A673 (cell line): ENCODE results near the gene MAML3. TPM values are rescaled to one million over a fixed set of nuclear protein-coding genes. Genes with fewer than 3 reads are reported as not detected.

ENCODE experiments used
- BruUV-seq: library from RNA; stranded (reverse); fragments of 400-500 nt; replicated peaks from 2 replicates; lab custom pipeline; 2021; lab: Mats Ljungman, UMichigan
- CTCF ChIA-PET: fragments of 300-600 bp; sonication (Branson Sonifier 250); formaldehyde crosslinking; loops from one replicate; lab custom pipeline; 2022; ENCODE audit warnings: antibody characterized with exemption; lab: Charles Lee
- POLR2A ChIA-PET: fragments of 300-600 bp; sonication (Branson Sonifier 250); formaldehyde crosslinking; loops from one replicate; lab custom pipeline; 2022; ENCODE audit warnings: antibody characterized with exemption; ENCODE audit not compliant: low non-redundant PET; lab: Charles Lee
- DNase-seq: peaks from one replicate; pipeline ENCODE4 v3.0.0-alpha.2; 2015; ENCODE audit warnings: low spot score
- H3K27ac ChIP-seq: fragments of 200-600 bp; sonication (generic); 2 replicates; pipeline ENCODE4 v1.5.1; 2016; ENCODE audit warnings: mixed run types, low read depth, mild to moderate bottlenecking, mixed read lengths, antibody characterized with exemption, low read length; ENCODE audit not compliant: poor library complexity, severe bottlenecking
- H3K27me3 ChIP-seq: fragments of 200-600 bp; sonication (generic); replicated peaks from 2 replicates; pipeline ENCODE4 v1.6.1; 2017; ENCODE audit warnings: mixed run types, low read depth, mild to moderate bottlenecking, mixed read lengths, antibody characterized with exemption, low read length; ENCODE audit not compliant: insufficient read depth, poor library complexity
- H3K36me3 ChIP-seq: fragments of 200-600 bp; sonication (generic); 2 replicates; pipeline ENCODE4 v1.6.1; 2016; ENCODE audit warnings: mixed run types, mild to moderate bottlenecking, mixed read lengths, antibody characterized with exemption, low read length; ENCODE audit not compliant: insufficient read depth, poor library complexity, severe bottlenecking
- H3K4me1 ChIP-seq: fragments of 200-600 bp; sonication (generic); 2 replicates; pipeline ENCODE4 v1.6.1; 2017; ENCODE audit warnings: mixed run types, mild to moderate bottlenecking, mixed read lengths, antibody characterized with exemption, low read length; ENCODE audit not compliant: insufficient read depth, poor library complexity, severe bottlenecking
- H3K4me3 ChIP-seq: fragments of 200-600 bp; sonication (generic); 2 replicates; pipeline ENCODE4 v1.5.1; 2016; ENCODE audit warnings: low read depth, mixed run types, mild to moderate bottlenecking, mixed read lengths, low read length; ENCODE audit not compliant: poor library complexity, severe bottlenecking
- H3K9me3 ChIP-seq: fragments of 200-600 bp; sonication (generic); 2 replicates; pipeline ENCODE4 v1.6.1; 2016; ENCODE audit warnings: mixed run types, low read depth, mild to moderate bottlenecking, mixed read lengths, antibody characterized with exemption, low read length; ENCODE audit not compliant: poor library complexity, severe bottlenecking
- EZH2 ChIP-seq: fragments of 200-600 bp; sonication (generic); IDR thresholded peaks from 2 replicates; pipeline ENCODE4 v1.6.1; 2017; ENCODE audit warnings: borderline replicate concordance, low read depth, mild to moderate bottlenecking, mixed read lengths, antibody characterized with exemption, low read length; ENCODE audit not compliant: poor library complexity, severe bottlenecking
- intact Hi-C: fragments of 100-400 bp; cut with micrococcal nuclease; formaldehyde crosslinking; loops from one replicate; pipeline ENCODE4 v1.10.0; 2022; ENCODE audit not compliant: unreplicated experiment
- total RNA-seq: library from RNA; stranded (reverse); gene quantifications from 2 replicates; pipeline ENCODE4 v1.2.3, GENCODE V29; 2021
- TF ChIP-seq, protein P1 (sequence below): fragments of 300-800, 200-600 bp; sonication (generic); conservative IDR thresholded peaks from 2 replicates; pipeline ENCODE4 v1.5.1; 2017; ENCODE audit warnings: low read depth, mild to moderate bottlenecking, antibody characterized with exemption, low read length, moderate library complexity, mixed read lengths

The MAML3 gene
- total RNA-seq, 1 experiment from 2014 or later, result 3.7 TPM

DNA sequence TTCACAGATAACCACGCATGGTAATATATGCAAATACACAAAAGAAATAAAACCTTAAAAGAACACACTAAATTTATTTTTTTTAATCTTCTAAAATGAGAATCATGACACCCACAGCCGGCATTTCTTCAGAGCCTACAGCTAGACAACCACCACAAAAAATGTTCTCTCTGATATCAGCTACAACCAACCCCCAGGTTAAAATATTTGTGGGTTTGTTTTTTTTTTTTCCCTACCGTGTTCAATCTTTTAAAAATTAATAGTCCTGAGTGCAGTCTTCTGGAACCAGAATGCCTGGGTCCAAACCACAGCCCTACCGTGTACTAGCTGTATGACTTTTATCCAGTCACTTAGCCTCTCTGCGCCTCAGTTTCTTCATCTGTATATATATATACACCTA is 36.0 kb downstream of the MAML3 start:
- ChIA-PET POLR2A (no interaction called here), CTCF (no interaction called here)
- H3K4me3 ChIP-seq, result no peak overlapping the region

DNA sequence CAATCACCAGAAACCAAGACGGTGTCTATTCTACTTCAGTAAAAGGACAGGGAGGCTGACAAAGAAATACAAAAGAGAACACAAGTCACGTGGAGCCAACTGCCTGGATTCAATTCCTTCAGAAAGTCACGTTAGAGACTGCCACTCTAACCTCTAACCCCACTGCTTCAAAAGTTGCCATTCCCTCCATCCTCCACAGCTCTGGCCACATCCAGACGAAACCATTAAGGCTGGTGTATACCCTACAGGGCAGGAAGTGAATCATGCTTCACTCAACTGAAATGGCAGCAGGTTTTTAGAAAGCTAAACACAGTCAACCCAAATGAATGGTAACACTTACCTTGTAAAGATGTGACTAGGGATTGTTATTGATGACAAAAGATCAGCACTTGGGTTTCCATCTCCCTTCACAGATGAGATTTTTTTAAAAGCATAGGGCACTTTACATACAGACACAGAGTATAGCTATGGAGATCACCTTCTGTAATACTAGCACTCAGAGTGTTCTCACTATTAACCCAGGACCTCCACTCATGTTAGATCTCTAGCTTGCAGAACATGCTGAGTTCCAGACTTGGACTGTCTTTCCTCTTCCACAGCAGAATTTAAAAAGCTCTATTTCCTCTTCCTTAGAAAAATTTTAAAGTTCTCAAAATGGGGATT is 37.4 kb downstream of the MAML3 start:
- Histone ChIP-seq H3K4me1 (no peaks in the 10 kb centered on the region), H3K4me3 (no peak overlapping the region), H3K9me3 (no peaks in the 10 kb centered on the region), H3K27me3 (no peaks in the 10 kb centered on the region), H3K27ac (no peak overlapping the region), H3K36me3 (no peaks in the 10 kb centered on the region)
- ChIA-PET POLR2A (no interaction called here), CTCF (interaction anchor here (0.6 to 0.8 kb wide), 2 partner anchors 22 to 64 kb away, joined by 3 read pairs; no protein-coding TSS in a partner anchor)
- no TSS peak for BruUV-seq
- intact Hi-C loops, result no loop called here
- DNase-seq, result no peak
- no peak for TF ChIP-seq EZH2
- TF ChIP-seq, protein P1, sequence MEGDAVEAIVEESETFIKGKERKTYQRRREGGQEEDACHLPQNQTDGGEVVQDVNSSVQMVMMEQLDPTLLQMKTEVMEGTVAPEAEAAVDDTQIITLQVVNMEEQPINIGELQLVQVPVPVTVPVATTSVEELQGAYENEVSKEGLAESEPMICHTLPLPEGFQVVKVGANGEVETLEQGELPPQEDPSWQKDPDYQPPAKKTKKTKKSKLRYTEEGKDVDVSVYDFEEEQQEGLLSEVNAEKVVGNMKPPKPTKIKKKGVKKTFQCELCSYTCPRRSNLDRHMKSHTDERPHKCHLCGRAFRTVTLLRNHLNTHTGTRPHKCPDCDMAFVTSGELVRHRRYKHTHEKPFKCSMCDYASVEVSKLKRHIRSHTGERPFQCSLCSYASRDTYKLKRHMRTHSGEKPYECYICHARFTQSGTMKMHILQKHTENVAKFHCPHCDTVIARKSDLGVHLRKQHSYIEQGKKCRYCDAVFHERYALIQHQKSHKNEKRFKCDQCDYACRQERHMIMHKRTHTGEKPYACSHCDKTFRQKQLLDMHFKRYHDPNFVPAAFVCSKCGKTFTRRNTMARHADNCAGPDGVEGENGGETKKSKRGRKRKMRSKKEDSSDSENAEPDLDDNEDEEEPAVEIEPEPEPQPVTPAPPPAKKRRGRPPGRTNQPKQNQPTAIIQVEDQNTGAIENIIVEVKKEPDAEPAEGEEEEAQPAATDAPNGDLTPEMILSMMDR, result no peak

More for the DNA sequence above, 36.0 kb downstream of the MAML3 start:
- Histone ChIP-seq H3K27me3 (no peaks in the 10 kb centered on the region), H3K9me3 (no peaks in the 10 kb centered on the region), H3K27ac (no peak overlapping the region), H3K36me3 (no peaks in the 10 kb centered on the region), H3K4me1 (no peaks in the 10 kb centered on the region)
- BruUV-seq, result no TSS peak
- no peak for DNase-seq
- no peak for TF ChIP-seq EZH2
- TF ChIP-seq, protein P1, result no peak
- intact Hi-C loops, result no loop called here

DNA sequence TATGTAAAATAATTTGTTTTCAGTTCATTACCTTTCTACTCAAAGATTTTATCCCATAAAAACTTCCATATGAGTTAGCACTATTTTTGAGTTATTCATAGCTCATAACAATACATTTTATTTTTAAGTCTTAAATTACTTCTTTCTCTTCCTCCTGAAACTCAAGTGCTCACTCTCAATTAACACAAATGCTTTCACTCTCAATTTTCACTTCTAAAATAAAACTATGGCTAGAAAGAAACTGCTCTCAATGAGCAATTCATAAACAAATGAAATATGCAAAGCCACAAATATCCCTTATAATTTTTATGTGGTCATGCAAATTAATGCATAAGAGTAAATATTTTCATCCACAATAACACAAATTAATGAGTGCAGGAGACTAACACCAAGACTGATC is 38.8 kb downstream of the MAML3 start:
- Histone ChIP-seq H3K27ac (no peak overlapping the region), H3K9me3 (no peaks in the 10 kb centered on the region), H3K36me3 (no peaks in the 10 kb centered on the region), H3K4me3 (no peak overlapping the region), H3K27me3 (no peaks in the 10 kb centered on the region), H3K4me1 (no peaks in the 10 kb centered on the region)
- TF ChIP-seq EZH2, result no peak
- TF ChIP-seq, protein P1, result no peak
- intact Hi-C loops, result no loop called here
- ChIA-PET POLR2A (no interaction called here), CTCF (no interaction called here)
- no peak for DNase-seq
- no TSS peak for BruUV-seq
